Activated CD8-positive, alpha-beta T cell treated with anti-CD3 and anti-CD28 coated beads for 36 hours (primary cell): Measurements from ENCODE around the gene EFCAB11. TPM values are rescaled to one million over a fixed set of nuclear protein-coding genes. Genes with fewer than 3 reads are reported as not detected.

ENCODE experiments used
- ATAC-seq: fragments of 200-7000 bp; cut with Tn5 transposase; one replicate; pipeline ENCODE4 v1.10.0; 2021; ENCODE audit warnings: mild to moderate bottlenecking, moderate library complexity
- CTCF ChIA-PET: fragments of 350-600 bp; sonication (Branson Sonifier 250); formaldehyde crosslinking; loops from one replicate; lab custom pipeline; 2021; ENCODE audit warnings: antibody characterized with exemption; lab: Charles Lee
- POLR2A ChIA-PET: fragments of 350-600 bp; sonication (Branson Sonifier 250); formaldehyde crosslinking; loops from one replicate; lab custom pipeline; 2021; ENCODE audit warnings: antibody characterized with exemption; lab: Charles Lee
- DNase-seq: peaks from one replicate; pipeline ENCODE4 v3.0.0-alpha.2; 2020
- H3K27ac Mint-ChIP-seq: one replicate; pipeline ENCODE4 v1.8.0; 2021; ENCODE audit warnings: mild to moderate bottlenecking, mixed read lengths
- H3K27me3 Mint-ChIP-seq: one replicate; pipeline ENCODE4 v1.8.0; 2021; ENCODE audit warnings: mixed read lengths
- H3K36me3 Mint-ChIP-seq: one replicate; pipeline ENCODE4 v1.8.0; 2021; ENCODE audit warnings: low read depth, mixed read lengths
- H3K4me1 Mint-ChIP-seq: one replicate; pipeline ENCODE4 v1.8.0; 2021; ENCODE audit warnings: low read depth, mixed read lengths
- H3K4me3 Mint-ChIP-seq: one replicate; pipeline ENCODE4 v1.8.0; 2021; ENCODE audit warnings: mild to moderate bottlenecking, moderate library complexity, mixed read lengths
- H3K9me3 Mint-ChIP-seq: one replicate; pipeline ENCODE4 v1.8.0; 2021; ENCODE audit warnings: mixed read lengths
- CTCF ChIP-seq: fragments of 200-600 bp; IDR thresholded peaks from one replicate; pipeline ENCODE4 v1.8.0; 2022; ENCODE audit warnings: antibody characterized with exemption, mild to moderate bottlenecking
- intact Hi-C: fragments of 100-400 bp; cut with micrococcal nuclease; formaldehyde crosslinking; loops from one replicate; pipeline ENCODE4 v1.10.0; 2022
- total RNA-seq, 2 experiments: library from RNA; stranded (reverse); gene quantifications; one replicate each; pipeline ENCODE4 v1.2.3, GENCODE V29; 2021

The EFCAB11 gene
- total RNA-seq, 2 experiments from 2014 or later, result 6.6 to 8.4 TPM

DNA sequence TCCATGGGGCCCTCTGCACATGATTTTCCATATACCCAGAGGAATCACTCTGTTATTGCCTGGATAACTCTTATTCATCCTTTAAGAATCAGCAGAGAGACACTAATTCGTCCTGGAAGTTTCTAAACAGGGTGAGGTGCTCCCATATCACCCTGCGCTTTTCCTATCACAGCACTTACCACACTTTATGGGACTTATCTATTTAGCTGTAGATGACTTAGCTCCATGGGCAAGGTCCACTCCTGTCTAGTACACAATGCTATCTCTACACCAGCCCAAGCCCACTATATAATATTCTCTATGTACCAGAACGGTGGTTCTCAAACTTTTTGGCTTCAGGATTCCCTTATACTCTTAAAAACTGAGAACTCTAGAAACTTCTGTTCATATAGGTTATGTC lies 111.7 kb downstream of the EFCAB11 start:
- no peak for DNase-seq
- no peak overlapping the region for H3K27ac Mint-ChIP-seq
- ChIA-PET POLR2A (no interaction called here), CTCF (interaction anchor here (0.7 kb wide), 1 partner anchor 12 kb away, joined by 3 read pairs; no protein-coding TSS in a partner anchor)
- ATAC-seq, result no peak
- intact Hi-C loops, result no loop called here
- peaks cover 4% of the 10 kb centered on the region for H3K27me3 Mint-ChIP-seq
- H3K9me3 Mint-ChIP-seq, result peaks cover 4% of the 10 kb centered on the region
- TF ChIP-seq CTCF, result no peak
- H3K36me3 Mint-ChIP-seq, result no peaks in the 10 kb centered on the region
- no peaks in the 10 kb centered on the region for H3K4me1 Mint-ChIP-seq
- H3K4me3 Mint-ChIP-seq, result no peak overlapping the region

GRCh38 chr14:89841851-89842250 lies 112.7 kb downstream of the EFCAB11 start:
- intact Hi-C loops, result no loop called here
- no peak for TF ChIP-seq CTCF
- Mint-ChIP-seq H3K27ac (no peak overlapping the region), H3K4me1 (no peaks in the 10 kb centered on the region), H3K9me3 (peaks cover 4% of the 10 kb centered on the region), H3K27me3 (peaks cover 4% of the 10 kb centered on the region), H3K4me3 (no peak overlapping the region), H3K36me3 (no peaks in the 10 kb centered on the region)
- no peak for ATAC-seq
- ChIA-PET CTCF (interaction anchor here (1.0 kb wide), 1 partner anchor 15 kb away, joined by 3 read pairs; no protein-coding TSS in a partner anchor), POLR2A (no interaction called here)
- DNase-seq, result no peak

GRCh38 chr14:89836830-89837469 lies 117.6 kb downstream of the EFCAB11 start:
- Mint-ChIP-seq H3K4me1 (no peaks in the 10 kb centered on the region), H3K27me3 (no peaks in the 10 kb centered on the region), H3K36me3 (no peaks in the 10 kb centered on the region), H3K27ac (no peak overlapping the region), H3K9me3 (peaks cover 4% of the 10 kb centered on the region), H3K4me3 (no peak overlapping the region)
- no peak for TF ChIP-seq CTCF
- ATAC-seq (no peak), DNase-seq (no peak)
- ChIA-PET POLR2A (no interaction called here), CTCF (no interaction called here)
- intact Hi-C loops, result no loop called here

DNA sequence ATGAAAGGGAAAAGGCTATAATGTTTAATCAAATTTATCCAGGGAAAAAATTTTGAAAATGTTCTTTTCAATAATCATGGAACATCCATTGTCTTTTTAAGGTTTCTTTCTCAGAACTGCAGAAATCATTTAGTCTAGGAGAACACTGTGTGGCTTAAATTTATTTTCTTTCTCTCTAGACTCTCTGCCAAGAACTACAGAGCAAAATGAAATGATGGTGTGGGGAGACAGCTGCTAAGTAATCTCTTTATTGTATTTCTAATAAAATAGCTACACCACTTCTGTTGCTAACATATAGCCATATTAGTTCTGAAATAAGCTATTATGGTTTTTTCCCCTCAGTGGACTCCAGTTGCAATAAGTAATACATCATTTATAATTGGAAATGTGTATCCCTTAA lies 120.9 kb downstream of the EFCAB11 start:
- H3K27ac Mint-ChIP-seq, result no peak overlapping the region
- POLR2A ChIA-PET, result no interaction called here

More for the DNA sequence above, 120.9 kb downstream of the EFCAB11 start:
- Mint-ChIP-seq H3K4me3 (no peak overlapping the region), H3K27me3 (no peaks in the 10 kb centered on the region), H3K9me3 (peaks cover 4% of the 10 kb centered on the region), H3K36me3 (no peaks in the 10 kb centered on the region), H3K4me1 (no peaks in the 10 kb centered on the region)
- no peak for TF ChIP-seq CTCF
- intact Hi-C loops, result no loop called here
- CTCF ChIA-PET, result no interaction called here
- DNase-seq, result no peak
- ATAC-seq, result no peak
